ENCODE data around the gene PCDHGB4.
A peak's percentile ranks its signal among the peaks of the same experiment; 100 is the strongest.
"Not testable (repeated sequence)": the region's sequence is repeated elsewhere in the genome, so short reads cannot be mapped to it uniquely, and the experiment has no call there.

The PCDHGB4 gene

DNA sequence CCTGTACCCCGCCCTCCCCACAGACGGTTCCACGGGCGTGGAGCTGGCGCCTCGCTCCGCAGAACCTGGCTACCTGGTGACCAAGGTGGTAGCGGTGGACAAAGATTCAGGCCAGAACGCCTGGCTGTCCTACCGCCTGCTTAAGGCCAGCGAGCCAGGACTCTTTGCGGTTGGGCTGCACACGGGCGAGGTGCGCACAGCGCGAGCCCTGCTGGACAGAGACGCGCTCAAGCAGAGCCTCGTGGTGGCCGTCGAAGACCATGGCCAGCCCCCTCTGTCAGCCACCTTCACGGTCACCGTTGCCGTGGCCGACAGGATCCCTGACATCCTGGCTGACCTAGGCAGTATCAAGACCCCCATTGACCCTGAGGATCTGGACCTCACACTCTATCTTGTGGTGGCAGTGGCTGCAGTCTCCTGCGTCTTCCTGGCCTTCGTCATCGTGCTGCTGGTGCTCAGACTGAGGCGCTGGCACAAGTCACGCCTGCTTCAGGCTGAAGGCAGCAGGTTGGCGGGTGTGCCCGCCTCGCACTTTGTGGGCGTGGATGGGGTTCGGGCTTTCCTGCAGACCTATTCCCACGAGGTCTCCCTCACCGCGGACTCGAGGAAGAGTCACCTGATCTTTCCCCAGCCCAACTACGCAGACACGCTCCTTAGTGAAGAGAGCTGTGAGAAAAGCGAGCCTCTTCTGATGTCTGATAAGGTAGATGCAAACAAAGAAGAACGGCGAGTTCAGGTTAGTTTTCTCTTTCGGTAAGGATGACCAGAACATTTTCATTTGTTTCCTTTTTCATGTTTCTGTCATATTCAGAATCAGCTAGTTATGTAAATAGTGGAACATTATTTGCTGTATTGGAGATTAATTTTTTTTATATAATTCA lies 21.2 kb upstream of the PCDHGB4 start:
- TF ChIP-seq, protein P1, sequence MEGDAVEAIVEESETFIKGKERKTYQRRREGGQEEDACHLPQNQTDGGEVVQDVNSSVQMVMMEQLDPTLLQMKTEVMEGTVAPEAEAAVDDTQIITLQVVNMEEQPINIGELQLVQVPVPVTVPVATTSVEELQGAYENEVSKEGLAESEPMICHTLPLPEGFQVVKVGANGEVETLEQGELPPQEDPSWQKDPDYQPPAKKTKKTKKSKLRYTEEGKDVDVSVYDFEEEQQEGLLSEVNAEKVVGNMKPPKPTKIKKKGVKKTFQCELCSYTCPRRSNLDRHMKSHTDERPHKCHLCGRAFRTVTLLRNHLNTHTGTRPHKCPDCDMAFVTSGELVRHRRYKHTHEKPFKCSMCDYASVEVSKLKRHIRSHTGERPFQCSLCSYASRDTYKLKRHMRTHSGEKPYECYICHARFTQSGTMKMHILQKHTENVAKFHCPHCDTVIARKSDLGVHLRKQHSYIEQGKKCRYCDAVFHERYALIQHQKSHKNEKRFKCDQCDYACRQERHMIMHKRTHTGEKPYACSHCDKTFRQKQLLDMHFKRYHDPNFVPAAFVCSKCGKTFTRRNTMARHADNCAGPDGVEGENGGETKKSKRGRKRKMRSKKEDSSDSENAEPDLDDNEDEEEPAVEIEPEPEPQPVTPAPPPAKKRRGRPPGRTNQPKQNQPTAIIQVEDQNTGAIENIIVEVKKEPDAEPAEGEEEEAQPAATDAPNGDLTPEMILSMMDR (IDR thresholded peaks at IDR 0.05; ENCODE audit: control extremely low read depth, extremely low read depth, low read depth, missing control alignments) = no peak
- ChIA-PET POLR2A (no interaction called here), CTCF (no interaction called here)
- no peak for DNase-seq (ENCODE audit: extremely low spot score)

- ChIA-PET CTCF (interaction anchor here (1.0 to 2.7 kb wide), 15 partner anchors 8 to 198 kb away, joined by 3 to 12 read pairs (median 4); partner anchors contain the start of genes PCDHGA10, PCDHGA11, PCDHGA2 and PCDHGA4), POLR2A (no interaction called here)
- peak; percentile 74 for DNase-seq (ENCODE audit: extremely low spot score)
- TF ChIP-seq, protein P1 (IDR thresholded peaks at IDR 0.05; ENCODE audit: control extremely low read depth, extremely low read depth, low read depth, missing control alignments) = peak; percentile 16
Measured at GRCh38 chr5:141369994-141370848, 17.3 kb upstream of the PCDHGB4 start, which contains the start of gene PCDHGB3. PCDHGB3 (plus strand) TSS chr5:141370242; CDS start chr5:141370395, 153 bp downstream.

DNA sequence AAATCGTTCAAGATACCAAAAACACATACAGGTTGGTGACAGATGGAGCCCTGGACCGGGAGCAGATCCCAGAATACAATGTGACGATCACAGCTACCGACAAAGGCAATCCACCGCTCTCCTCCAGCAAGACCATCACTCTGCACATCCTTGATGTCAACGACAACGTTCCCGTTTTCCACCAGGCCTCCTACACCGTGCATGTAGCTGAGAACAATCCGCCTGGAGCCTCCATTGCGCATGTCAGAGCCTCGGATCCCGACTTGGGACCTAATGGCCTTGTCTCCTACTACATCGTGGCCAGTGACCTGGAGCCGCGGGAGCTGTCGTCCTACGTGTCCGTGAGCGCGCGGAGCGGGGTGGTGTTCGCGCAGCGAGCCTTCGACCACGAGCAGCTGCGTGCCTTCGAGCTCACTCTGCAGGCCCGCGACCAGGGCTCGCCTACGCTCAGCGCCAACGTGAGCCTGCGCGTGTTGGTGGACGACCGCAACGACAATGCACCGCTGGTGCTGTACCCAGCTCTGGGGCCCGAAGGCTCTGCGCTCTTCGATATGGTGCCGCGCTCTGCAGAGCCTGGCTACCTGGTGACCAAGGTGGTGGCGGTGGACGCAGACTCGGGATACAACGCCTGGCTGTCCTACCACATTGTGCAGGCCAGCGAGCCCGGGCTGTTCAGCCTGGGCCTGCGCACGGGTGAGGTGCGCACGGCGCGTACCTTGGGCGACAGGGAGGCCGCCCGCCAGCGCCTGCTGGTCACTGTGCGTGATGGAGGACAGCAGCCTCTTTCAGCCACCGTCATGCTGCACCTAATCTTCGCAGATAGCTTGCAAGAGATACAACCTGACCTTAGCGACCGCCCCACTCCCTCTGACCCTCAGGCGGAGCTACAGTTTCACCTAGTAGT lies 15.7 kb upstream of the PCDHGB4 start:
- CTCF ChIA-PET = interaction anchor here (0.9 to 2.7 kb wide), 6 partner anchors 10 to 186 kb away, joined by 3 to 8 read pairs (median 4); partner anchors contain the start of genes PCDHGA10, PCDHGA11, PCDHGA2 and PCDHGC3
- TF ChIP-seq, protein P1 (IDR thresholded peaks at IDR 0.05; ENCODE audit: control extremely low read depth, extremely low read depth, low read depth, missing control alignments) = no peak
- DNase-seq (ENCODE audit: extremely low spot score) = no peak
- POLR2A ChIA-PET = no interaction called here

GRCh38 chr5:141373673-141374317 lies 13.7 kb upstream of the PCDHGB4 start, which contains the start of gene PCDHGA6:
PCDHGA6 (plus strand) TSS chr5:141373891; CDS start chr5:141374084, 193 bp downstream.
- CTCF ChIA-PET = interaction anchor here (1.1 to 1.8 kb wide), 3 partner anchors 21 to 39 kb away, joined by 3 to 6 read pairs (median 4); partner anchors contain the start of gene PCDHGA10
- POLR2A ChIA-PET = no interaction called here
- DNase-seq (ENCODE audit: extremely low spot score) = no peak
- TF ChIP-seq, protein P1 (IDR thresholded peaks at IDR 0.05; ENCODE audit: control extremely low read depth, extremely low read depth, low read depth, missing control alignments) = peak; percentile 32

GRCh38 chr5:141374627-141375026 lies 12.9 kb upstream of the PCDHGB4 start:
- CTCF ChIA-PET = interaction anchor here (1.0 to 1.8 kb wide), 4 partner anchors 10 to 39 kb away, joined by 3 to 6 read pairs (median 4); partner anchors contain the start of genes PCDHGA10 and PCDHGA5
- TF ChIP-seq, protein P1 (IDR thresholded peaks at IDR 0.05; ENCODE audit: control extremely low read depth, extremely low read depth, low read depth, missing control alignments) = no peak
- POLR2A ChIA-PET = no interaction called here
- DNase-seq (ENCODE audit: extremely low spot score) = no peak

- DNase-seq (ENCODE audit: extremely low spot score); POLR2A ChIA-PET: not testable (repeated sequence)
- CTCF ChIA-PET = interaction anchor here (1.0 kb wide), 1 partner anchor 11 kb away, joined by 3 read pairs; the partner anchor contains the start of gene PCDHGA5
Measured at GRCh38 chr5:141375444-141376155, 11.9 kb upstream of the PCDHGB4 start.
